GM12891 (cell line): ENCODE data around the gene TRIM72.

ENCODE experiments used
- PAX5 ChIP-seq: IDR thresholded peaks from 2 replicates; pipeline ENCODE4 v1.6.1; 2011; ENCODE audit warnings: low read length, moderate library complexity, mild to moderate bottlenecking; ENCODE audit not compliant: insufficient read depth, severe bottlenecking
- POLR2A ChIP-seq: IDR thresholded peaks from 2 replicates; pipeline ENCODE4 v1.6.1; 2011; ENCODE audit warnings: low read depth, low read length, control low read depth
- POLR2AphosphoS5 ChIP-seq: IDR thresholded peaks from 2 replicates; pipeline ENCODE4 v1.6.1; 2011; ENCODE audit warnings: low read depth, low read length, control low read depth
- SPI1 ChIP-seq: IDR thresholded peaks from 2 replicates; pipeline ENCODE4 v1.6.1; 2011; ENCODE audit warnings: low read depth, low read length, control low read depth
- TAF1 ChIP-seq: IDR thresholded peaks from 2 replicates; pipeline ENCODE4 v1.6.1; 2011; ENCODE audit warnings: low read depth, low read length, control low read depth

DNA sequence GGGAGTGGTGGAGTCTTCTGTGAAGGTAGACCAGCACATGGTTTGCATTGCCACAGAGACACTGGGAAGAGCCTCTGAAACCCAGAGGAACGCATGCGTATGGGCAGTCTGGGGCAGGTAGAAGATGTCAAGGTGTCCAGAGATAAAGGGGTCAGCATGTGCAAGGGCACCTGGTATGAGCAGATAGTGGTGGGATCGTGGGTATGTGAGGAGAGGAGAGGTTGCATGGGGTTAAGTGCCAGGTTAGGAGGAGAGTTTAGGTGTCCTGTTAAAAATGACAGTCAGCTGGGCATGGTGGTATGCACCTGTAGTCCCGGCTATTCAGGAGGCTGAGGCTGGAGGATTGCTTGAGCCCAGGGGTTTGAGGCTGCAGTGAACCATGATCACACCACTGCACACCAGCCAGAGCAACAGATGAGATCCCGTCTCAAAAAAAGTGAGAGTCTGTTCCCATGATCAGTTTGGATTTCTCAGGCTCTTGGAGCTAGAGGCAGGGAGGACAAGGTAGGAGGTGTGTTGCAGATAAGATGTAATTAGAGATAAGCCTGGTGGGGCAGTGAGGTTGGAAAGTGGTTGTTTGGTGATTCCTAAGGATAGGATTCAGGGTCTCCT lies 14.4 kb upstream of the TRIM72 start:
- TF ChIP-seq TAF1: no peak
- TF ChIP-seq POLR2A: peak; percentile 71; the same call in 1 of the 2 replicates
- no peak for TF ChIP-seq SPI1
- peak; percentile 91 for TF ChIP-seq POLR2AphosphoS5
- TF ChIP-seq PAX5: no peak
